ENCODE results near the gene NFIB. TPM values are rescaled to one million over a fixed set of nuclear protein-coding genes. Genes with fewer than 3 reads are reported as not detected.

NFIB gene
- total RNA-seq, 1 experiment from 2014 or later, result 14.3 TPM

DNA sequence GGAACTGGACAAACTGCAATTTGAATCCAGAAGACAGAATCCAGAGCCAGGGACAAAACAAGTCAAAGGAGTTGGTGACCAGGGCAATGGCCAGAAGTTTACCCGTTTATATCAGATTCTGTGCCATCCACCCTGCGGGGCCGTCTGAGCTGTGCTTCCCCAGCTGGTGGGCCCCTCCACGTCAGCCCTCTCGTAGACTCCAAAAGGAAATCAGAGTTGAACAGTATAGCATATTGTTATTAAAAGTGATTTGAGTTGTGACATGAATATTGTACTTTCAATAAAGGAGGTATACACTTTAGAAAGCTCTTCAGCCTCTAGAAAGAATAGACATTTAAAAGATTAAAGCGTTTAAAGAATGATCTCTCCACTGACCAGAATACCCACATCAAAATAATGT is 102.4 kb downstream of the NFIB start:
- no peak overlapping the region for H3K56ac ChIP-seq (ENCODE audit: insufficient read length, low read depth, low read length)

More for the DNA sequence above, 102.4 kb downstream of the NFIB start:
- TF ChIP-seq, protein P1, sequence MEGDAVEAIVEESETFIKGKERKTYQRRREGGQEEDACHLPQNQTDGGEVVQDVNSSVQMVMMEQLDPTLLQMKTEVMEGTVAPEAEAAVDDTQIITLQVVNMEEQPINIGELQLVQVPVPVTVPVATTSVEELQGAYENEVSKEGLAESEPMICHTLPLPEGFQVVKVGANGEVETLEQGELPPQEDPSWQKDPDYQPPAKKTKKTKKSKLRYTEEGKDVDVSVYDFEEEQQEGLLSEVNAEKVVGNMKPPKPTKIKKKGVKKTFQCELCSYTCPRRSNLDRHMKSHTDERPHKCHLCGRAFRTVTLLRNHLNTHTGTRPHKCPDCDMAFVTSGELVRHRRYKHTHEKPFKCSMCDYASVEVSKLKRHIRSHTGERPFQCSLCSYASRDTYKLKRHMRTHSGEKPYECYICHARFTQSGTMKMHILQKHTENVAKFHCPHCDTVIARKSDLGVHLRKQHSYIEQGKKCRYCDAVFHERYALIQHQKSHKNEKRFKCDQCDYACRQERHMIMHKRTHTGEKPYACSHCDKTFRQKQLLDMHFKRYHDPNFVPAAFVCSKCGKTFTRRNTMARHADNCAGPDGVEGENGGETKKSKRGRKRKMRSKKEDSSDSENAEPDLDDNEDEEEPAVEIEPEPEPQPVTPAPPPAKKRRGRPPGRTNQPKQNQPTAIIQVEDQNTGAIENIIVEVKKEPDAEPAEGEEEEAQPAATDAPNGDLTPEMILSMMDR (conservative IDR thresholded peaks at IDR 0.05), result no peak
- Histone ChIP-seq H3K4me1 (ENCODE audit: insufficient read depth, low read length) (no peaks in the 10 kb centered on the region; the same call in 1 of the 2 replicates), H3K27me3 (ENCODE audit: insufficient read depth, low read length) (no peaks in the 10 kb centered on the region), H4K8ac (replicated peaks; ENCODE audit: insufficient read length, low read depth, low read length) (no peak overlapping the region), H2BK20ac (ENCODE audit: low read depth, low read length, poor library complexity, severe bottlenecking) (no peak overlapping the region), H3K27ac (ENCODE audit: insufficient read length, low read depth, low read length) (no peak overlapping the region), H3K14ac (ENCODE audit: insufficient read depth, low read length) (no peak overlapping the region), H3K79me2 (ENCODE audit: insufficient read depth, low read length) (no peaks in the 10 kb centered on the region), H3K4ac (ENCODE audit: low read depth, low read length) (no peak overlapping the region), H3K9me3 (ENCODE audit: control insufficient read depth, low read depth, low read length) (no peaks in the 10 kb centered on the region), H3K23me2 (ENCODE audit: insufficient read length, low read depth, low read length, poor library complexity, severe bottlenecking) (no peaks in the 10 kb centered on the region), H3K18ac (ENCODE audit: insufficient read length, low read depth, low read length) (no peak overlapping the region), H4K91ac (ENCODE audit: insufficient read length, low read depth, low read length) (no peak overlapping the region), H2BK12ac (ENCODE audit: insufficient read length, low read depth, low read length) (no peak overlapping the region), H2AK5ac (ENCODE audit: insufficient read length, low read length) (no peak overlapping the region), H3K9ac (ENCODE audit: extremely low read depth, insufficient read length, low read length) (no peak overlapping the region), H3K23ac (ENCODE audit: insufficient read length, low read depth, low read length) (no peak overlapping the region), H2BK15ac (ENCODE audit: low read depth, low read length) (no peak overlapping the region), H4K20me1 (ENCODE audit: control insufficient read depth, insufficient read depth, insufficient read length) (no peaks in the 10 kb centered on the region), H2BK120ac (ENCODE audit: low read depth, low read length, poor library complexity, severe bottlenecking) (no peak overlapping the region), H2AFZ (ENCODE audit: low read length) (no peak overlapping the region), H3K79me1 (ENCODE audit: insufficient read depth, low read depth, low read length, poor library complexity, severe bottlenecking) (no peaks in the 10 kb centered on the region), H2BK5ac (ENCODE audit: insufficient read length, low read length) (no peak overlapping the region), H3K4me2 (ENCODE audit: insufficient read depth, insufficient read length, low read length) (no peak overlapping the region), H4K5ac (ENCODE audit: insufficient read length, low read depth, low read length) (no peak overlapping the region), H3T11ph (ENCODE audit: low read length) (no peak overlapping the region)
- Mint-ChIP-seq H3K9me3 (no peaks in the 10 kb centered on the region), H3K27ac (no peak overlapping the region; a peak in 1 of 7 replicates), H3K36me3 (ENCODE audit: insufficient read depth in 1 of 3, low read depth in 3 of 3) (no peaks in the 10 kb centered on the region), H3K4me3 (no peak overlapping the region), H3K27me3 (ENCODE audit: low read depth) (no peaks in the 10 kb centered on the region), H3K4me1 (peaks cover 15 to 17% of the 10 kb centered on the region in 2 experiments)
- no peak for DNase-seq
- no CpG with 5 or more reads among the region's 6 CpGs for WGBS (ENCODE audit: extremely low coverage, insufficient read length, low lambda C conversion rate)

Data from H9 (cell line).